Activated naive CD8-positive, alpha-beta T cell (primary cell): ENCODE data around the gene ARAP1.

ENCODE experiments used
- H3K27ac Mint-ChIP-seq: one replicate; pipeline ENCODE4 v1.8.0; 2021; ENCODE audit warnings: mixed read lengths
- H3K27me3 Mint-ChIP-seq: one replicate; pipeline ENCODE4 v1.8.0; 2021; ENCODE audit warnings: mixed read lengths
- H3K36me3 Mint-ChIP-seq: one replicate; pipeline ENCODE4 v1.8.0; 2021; ENCODE audit warnings: mixed read lengths
- H3K4me1 Mint-ChIP-seq: one replicate; pipeline ENCODE4 v1.8.0; 2021; ENCODE audit warnings: low read depth, mixed read lengths
- H3K4me3 Mint-ChIP-seq: one replicate; pipeline ENCODE4 v1.8.0; 2021; ENCODE audit warnings: mild to moderate bottlenecking, mixed read lengths
- H3K9me3 Mint-ChIP-seq: one replicate; pipeline ENCODE4 v1.8.0; 2021; ENCODE audit warnings: low read depth, mixed read lengths

Gene ARAP1

DNA sequence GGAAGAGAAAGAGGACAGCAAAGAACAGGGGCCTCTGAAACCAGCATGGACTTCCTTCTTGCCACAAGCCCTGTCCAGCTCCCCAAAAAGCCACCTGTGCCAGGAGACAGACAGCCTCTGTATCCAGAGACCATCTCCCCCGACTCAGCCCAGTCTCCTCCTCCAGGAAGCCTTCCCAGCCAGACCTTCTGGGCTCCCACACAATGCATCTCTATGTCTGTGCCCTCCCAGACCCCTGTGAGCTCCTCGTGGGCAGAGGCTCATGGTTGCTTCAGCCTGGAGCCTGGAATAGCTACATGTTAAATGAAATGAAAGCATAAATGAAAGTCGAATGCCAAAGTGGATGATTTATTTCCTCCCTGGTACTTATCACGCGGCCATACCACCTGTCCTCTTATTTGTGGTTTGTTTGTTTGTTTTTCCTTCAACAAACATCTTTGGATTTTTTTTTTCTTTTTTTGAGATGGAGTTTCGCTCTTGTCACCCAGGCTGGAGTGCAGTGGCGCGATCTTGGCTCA is 7.3 kb upstream of the ARAP1 start:
- Mint-ChIP-seq H3K27me3 (no peaks in the 10 kb centered on the region), H3K4me3 (no peak overlapping the region), H3K27ac (no peak overlapping the region), H3K36me3 (peaks cover 8% of the 10 kb centered on the region), H3K9me3 (no peaks in the 10 kb centered on the region), H3K4me1 (peaks cover 7% of the 10 kb centered on the region)

DNA sequence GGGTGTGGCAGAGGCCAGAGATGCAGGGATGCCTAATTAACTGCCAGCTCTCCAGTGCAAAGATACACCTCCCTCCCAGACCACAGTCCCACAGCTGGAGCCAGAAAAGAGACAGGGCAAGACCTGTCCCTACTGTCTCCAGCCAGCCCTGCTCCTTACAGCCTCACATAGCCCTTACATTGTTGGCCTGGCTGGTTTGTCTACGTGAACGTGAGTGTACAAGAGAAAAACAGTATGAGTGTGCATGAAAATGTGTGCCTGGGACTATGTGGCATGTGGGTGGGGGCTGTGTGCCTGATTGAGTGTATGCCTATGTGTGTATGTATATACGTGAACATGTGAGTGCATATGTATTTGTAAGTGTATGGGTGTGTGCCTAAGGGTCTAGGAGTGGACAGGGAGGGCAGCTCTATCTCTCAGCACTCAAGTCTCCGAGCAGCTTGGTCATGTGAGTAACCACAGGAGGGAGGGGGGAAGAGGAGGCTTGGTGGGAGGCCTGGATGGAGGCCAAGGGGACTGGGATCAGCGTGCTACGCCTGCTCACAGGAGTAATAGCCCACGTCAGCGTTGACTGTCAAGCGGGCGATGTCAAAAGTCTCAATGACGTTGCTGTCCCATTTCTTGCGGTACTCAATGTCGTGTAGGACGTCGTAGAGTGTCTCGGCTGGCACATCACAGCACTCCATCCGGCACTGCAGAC is 6.6 kb upstream of the ARAP1 start:
- no peaks in the 10 kb centered on the region for H3K27me3 Mint-ChIP-seq
- peaks cover 7% of the 10 kb centered on the region for H3K4me1 Mint-ChIP-seq
- H3K36me3 Mint-ChIP-seq, result peaks cover 8% of the 10 kb centered on the region
- no peak overlapping the region for H3K27ac Mint-ChIP-seq
- H3K4me3 Mint-ChIP-seq, result no peak overlapping the region
- H3K9me3 Mint-ChIP-seq, result no peaks in the 10 kb centered on the region

DNA sequence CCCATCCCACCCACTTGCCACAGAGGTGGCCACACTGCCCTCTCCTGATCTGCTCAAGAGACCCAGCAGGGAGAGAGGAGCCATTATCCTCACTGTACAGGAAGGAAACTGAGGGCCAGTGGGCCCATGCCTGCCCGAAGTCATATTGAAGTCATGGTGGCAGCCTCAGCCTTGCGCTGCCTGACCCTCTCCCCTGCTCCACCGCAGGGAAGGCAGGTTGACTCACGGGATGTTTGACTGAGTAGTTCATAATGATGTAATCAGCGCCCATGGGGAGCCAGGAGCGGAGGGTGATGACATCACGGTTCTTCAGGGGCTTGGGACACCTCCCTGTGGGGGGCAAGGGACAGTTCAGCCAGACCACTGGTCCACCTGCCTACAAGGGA is 6.1 kb upstream of the ARAP1 start:
- Mint-ChIP-seq H3K4me1 (peaks cover 7% of the 10 kb centered on the region), H3K36me3 (peaks cover 8% of the 10 kb centered on the region), H3K27me3 (no peaks in the 10 kb centered on the region), H3K27ac (no peak overlapping the region), H3K9me3 (no peaks in the 10 kb centered on the region), H3K4me3 (no peak overlapping the region)

DNA sequence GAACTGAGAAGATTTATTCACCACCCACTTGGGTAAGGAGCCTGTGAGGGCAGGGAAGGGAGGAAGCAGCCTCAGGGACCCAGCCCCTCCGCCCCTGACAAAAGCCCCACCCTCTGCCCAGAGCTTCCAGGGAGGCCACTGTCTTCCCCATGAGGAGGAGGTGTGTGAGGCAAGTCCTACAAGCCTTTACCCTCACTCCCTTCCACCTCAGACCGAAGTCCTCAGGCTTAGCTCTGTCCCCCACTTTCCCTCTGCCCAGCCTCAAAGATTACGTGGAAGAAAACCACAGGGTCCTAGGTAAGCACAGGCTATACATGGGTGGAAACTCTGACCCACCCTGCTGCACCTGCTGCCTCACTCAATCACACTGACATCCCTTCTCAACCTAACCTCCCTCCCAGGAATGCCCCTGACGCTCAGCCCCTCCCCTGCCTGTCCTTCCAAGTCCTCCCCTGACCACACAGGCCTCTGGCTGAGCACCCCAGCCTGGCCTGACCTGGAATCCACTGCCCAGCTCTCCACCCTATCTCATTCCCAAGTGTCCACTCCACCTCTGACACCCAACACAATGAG is 3.6 kb upstream of the ARAP1 start:
- H3K27ac Mint-ChIP-seq, result peak overlapping the region; percentile 5
- H3K4me1 Mint-ChIP-seq, result peaks cover 16% of the 10 kb centered on the region
- no peaks in the 10 kb centered on the region for H3K9me3 Mint-ChIP-seq
- no peak overlapping the region for H3K4me3 Mint-ChIP-seq
- H3K27me3 Mint-ChIP-seq, result no peaks in the 10 kb centered on the region
- H3K36me3 Mint-ChIP-seq, result peaks cover 8% of the 10 kb centered on the region

DNA sequence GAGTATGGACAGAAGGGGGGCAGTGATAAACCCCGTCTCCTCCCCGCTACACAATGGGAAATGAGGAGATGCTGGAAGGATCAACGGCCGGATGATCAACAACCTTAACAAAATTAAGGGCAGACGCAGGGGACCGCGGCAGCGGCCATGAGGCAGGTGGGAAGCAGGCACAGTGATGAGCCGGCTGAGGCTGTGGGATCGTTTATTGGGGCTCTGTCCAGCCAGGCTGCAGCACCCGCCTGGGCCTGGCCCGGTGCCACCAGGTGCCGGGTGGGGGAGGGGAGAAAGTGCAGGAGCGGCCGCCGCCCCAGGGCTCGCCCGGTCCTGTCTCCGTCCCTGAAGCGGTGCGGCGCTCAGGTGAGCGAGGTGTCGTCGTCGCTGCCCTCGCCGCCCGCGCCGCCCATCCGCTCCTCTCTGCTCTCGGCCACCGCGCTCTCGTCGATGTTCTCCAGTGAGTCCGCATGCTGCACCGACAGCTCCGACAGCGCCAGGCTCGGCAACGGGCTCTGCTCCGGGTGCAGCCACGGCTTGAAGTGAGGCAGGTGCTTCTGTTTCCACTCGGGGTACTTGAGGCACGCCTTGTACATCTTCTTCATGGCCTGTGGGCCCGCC is 2.4 kb upstream of the ARAP1 start:
- no peak overlapping the region for H3K4me3 Mint-ChIP-seq
- H3K4me1 Mint-ChIP-seq, result peaks cover 24% of the 10 kb centered on the region
- no peak overlapping the region for H3K27ac Mint-ChIP-seq
- H3K9me3 Mint-ChIP-seq, result no peaks in the 10 kb centered on the region
- no peaks in the 10 kb centered on the region for H3K27me3 Mint-ChIP-seq
- H3K36me3 Mint-ChIP-seq, result peaks cover 8% of the 10 kb centered on the region

DNA sequence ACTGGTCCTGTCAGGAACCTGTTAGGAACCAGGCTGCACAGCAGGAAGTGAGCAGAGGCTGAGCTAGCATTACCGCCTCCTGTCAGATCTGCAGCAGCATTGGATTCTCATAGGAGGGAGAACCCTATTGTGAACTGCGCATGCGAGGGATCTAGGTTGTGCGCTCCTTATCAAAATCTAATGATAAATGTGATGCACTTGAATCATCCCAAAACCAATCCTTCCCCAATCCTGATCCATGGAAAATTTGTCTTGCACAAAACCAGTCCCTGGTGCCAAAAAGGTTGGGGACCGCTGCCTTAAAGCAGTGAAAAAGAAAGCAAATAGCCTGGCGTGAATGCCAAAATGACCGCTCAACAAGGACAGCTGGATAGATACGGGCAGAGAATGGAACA is 1.9 kb upstream of the ARAP1 start:
- no peaks in the 10 kb centered on the region for H3K9me3 Mint-ChIP-seq
- H3K36me3 Mint-ChIP-seq, result peaks cover 8% of the 10 kb centered on the region
- peaks cover 28% of the 10 kb centered on the region for H3K4me1 Mint-ChIP-seq
- H3K27ac Mint-ChIP-seq, result no peak overlapping the region
- no peak overlapping the region for H3K4me3 Mint-ChIP-seq
- H3K27me3 Mint-ChIP-seq, result no peaks in the 10 kb centered on the region

DNA sequence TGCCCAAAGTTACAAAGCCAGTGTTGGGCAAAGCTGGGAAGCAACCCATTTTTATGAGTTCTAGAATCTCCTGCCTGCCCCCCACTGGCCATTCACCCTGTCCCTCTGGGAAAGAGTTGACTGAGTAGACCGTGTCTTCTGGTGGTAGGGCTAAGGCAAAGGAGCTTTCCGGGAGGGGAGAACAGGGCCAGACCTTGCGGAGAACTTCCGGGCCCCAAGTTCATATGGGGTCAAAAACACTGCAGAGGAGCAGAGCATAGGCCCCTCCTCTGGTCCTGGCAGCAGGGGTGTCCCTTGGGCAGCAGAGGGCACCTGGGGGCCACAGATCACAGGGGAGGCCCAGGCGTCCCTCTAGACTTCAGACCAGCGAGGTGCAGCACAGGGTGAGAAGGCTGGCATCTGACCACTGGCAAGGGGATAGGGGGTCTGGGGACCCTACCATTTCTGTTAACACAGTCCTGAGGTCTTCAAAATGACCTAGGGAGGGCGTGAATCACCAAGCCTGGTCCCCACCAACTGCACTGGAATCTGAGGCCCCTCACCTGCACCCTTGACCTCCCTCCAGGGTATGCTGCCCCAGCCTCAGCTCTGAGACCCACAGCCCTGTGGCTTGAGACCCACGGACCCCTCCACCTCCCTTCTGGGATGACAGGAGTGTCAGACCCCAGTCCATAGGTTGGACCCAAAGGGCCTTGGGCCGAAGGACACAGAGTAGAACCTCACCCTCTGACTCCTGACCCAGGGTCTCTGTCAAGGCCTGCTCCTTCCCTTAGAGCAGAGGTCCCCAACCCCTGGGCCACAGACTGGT is 1.3 kb upstream of the ARAP1 start:
- Mint-ChIP-seq H3K4me1 (peaks cover 34% of the 10 kb centered on the region), H3K27ac (no peak overlapping the region), H3K36me3 (peaks cover 6% of the 10 kb centered on the region), H3K9me3 (no peaks in the 10 kb centered on the region), H3K27me3 (no peaks in the 10 kb centered on the region), H3K4me3 (peak overlapping the region; percentile 94)

DNA sequence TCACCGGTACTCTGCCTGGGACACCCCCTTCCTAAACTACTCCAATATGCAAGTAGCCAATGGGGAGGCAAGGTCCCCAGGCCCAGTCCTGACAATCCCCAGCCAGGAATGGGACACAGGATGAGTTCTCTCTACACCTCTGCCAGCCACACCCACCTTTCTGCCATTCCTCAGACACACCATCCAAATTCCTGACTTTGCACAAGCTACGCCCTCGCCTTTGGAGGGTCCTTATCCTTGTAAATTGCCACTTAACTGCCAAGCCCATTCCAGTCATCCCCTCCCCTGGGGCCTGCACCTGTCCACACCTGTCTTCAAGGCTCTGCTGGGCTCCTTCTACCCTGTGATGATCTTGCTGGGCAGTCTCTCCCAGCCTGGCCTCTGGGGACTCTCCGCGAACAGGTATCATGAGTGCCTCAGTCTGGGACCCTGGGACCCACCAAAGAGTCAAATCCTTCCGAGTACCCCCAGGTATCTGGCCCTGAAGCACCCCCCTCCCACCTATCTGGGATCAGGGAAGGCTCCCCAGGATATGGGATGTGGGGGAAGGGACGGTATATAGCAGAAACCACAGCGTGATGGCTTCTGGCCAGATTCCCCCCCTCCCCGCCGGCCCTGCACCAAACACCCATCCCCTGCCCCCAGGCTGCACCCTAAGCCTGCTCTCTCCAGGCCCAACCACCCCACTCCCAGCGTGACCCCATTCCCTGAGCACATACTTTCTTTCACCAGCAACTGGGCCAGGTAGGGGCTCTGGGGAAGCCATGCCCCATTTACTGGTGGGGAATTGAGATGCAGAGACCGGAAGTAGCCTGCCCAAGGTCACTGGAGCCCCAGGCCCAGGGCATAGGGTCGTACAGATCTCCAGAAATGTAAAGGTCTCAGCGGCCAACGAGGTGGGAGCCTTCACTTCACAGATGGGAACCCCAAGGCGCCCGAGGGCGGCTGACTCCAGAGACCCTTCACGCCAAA is 806 bp downstream of the ARAP1 start:
- H3K27me3 Mint-ChIP-seq, result no peaks in the 10 kb centered on the region
- peaks cover 41% of the 10 kb centered on the region for H3K4me1 Mint-ChIP-seq
- no peaks in the 10 kb centered on the region for H3K36me3 Mint-ChIP-seq
- peak overlapping the region; percentile 77 for H3K27ac Mint-ChIP-seq
- peak overlapping the region; percentile 94 for H3K4me3 Mint-ChIP-seq
- H3K9me3 Mint-ChIP-seq, result no peaks in the 10 kb centered on the region

DNA sequence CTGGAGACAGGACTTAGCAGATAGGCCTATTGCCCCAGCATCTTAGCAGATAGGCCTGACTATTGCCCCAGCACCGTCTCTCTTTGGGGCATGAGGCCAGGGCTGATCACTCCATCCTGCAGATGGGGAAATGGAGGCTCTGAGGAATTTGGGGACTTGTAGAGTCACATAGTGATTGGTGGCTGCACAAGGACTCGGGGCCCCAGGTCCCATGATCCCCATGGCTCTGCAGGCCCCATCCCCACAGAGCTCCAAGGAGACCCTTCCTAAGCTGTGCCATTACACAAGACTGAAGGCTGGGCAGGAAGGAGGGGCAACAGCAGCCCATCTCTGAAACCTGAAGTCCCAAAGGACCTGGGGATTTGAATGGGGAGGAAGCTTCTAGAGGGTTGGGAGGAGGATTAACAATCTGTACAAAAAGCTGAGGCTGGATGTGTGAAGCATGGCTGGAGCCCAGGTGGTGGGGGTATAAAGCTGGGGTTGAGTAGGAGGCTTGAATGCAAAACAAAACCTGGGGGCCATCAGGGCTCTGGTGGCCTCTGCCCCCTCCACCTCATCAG is 1.6 kb downstream of the ARAP1 start:
- Mint-ChIP-seq H3K4me1 (peaks cover 41% of the 10 kb centered on the region), H3K4me3 (peak overlapping the region; percentile 94)

DNA sequence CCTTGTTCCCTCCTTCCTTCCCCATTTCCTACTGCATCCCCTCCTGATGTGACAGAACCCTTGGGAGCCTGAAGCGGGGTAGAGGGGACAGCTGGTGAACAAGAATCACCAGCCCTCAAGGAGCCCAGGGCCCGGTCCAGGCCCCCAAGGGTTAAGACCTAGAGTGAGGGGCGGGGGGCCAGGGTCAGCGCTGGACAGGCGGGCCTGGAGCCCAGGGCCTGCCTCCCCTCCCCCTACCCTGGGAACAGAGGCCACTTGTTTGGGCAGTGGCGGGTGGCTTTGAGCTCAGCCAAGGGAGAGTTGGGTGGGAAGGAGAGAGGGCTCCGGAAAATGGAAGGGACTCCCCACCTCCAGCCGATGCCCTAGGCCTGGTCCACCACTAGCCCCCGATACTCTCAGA is 2.1 kb downstream of the ARAP1 start:
- Mint-ChIP-seq H3K36me3 (no peaks in the 10 kb centered on the region), H3K4me1 (peaks cover 41% of the 10 kb centered on the region), H3K9me3 (no peaks in the 10 kb centered on the region), H3K27ac (peak overlapping the region; percentile 50), H3K4me3 (no peak overlapping the region), H3K27me3 (no peaks in the 10 kb centered on the region)

More for the DNA sequence above, 1.6 kb downstream of the ARAP1 start:
- peak overlapping the region; percentile 77 for H3K27ac Mint-ChIP-seq
- H3K27me3 Mint-ChIP-seq, result no peaks in the 10 kb centered on the region
- H3K9me3 Mint-ChIP-seq, result no peaks in the 10 kb centered on the region
- H3K36me3 Mint-ChIP-seq, result no peaks in the 10 kb centered on the region

DNA sequence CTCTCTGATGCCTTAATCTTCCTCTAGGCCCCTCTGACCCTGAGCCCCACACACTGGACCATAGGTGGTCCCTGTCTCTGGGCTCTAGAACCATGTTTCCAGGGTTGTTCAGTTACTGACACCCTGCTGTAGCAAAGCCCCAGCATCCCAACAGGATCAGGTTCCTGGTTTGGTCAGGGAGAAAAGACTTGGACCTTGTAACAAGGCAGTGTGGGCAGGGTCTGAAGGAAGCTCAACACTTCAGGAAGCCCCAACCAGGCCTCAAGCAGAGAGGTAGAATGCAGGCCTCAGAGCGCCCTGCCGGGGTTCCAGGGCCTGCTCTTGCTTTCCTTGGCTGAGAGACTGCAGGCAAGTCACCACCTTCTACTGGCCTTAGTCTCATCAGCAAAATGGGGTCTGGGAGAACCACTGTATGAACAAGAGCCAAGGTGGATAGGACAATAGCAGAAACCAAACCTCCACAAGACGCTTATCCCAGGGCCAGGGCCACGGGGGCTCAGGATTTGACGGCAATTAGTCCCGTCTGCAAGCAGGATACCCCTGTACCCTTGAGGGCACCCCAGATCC is 4.8 kb downstream of the ARAP1 start:
- Mint-ChIP-seq H3K4me1 (peaks cover 50% of the 10 kb centered on the region), H3K9me3 (no peaks in the 10 kb centered on the region), H3K36me3 (no peaks in the 10 kb centered on the region), H3K27ac (no peak overlapping the region), H3K4me3 (no peak overlapping the region), H3K27me3 (no peaks in the 10 kb centered on the region)

DNA sequence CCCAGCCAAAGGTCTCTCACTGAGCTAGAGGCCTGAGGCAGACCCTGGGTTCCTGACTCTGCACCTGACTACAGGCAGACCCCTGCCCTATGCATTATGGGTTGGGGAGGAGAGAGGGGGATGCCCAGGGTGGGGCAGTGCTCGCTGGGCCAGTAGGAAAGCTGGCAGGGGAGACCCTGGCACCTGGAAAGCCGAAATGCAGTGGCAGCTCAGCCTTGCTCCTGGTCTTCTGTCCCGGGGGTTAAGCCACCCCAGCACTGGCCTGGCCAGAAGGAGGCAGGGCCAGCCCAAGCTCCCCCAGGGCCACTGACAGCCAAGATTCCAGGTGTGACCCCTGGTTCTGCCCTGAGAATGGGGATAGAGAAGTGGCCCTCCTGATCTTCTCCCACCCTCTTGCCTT is 5.4 kb downstream of the ARAP1 start:
- Mint-ChIP-seq H3K36me3 (no peaks in the 10 kb centered on the region), H3K4me1 (peaks cover 55% of the 10 kb centered on the region), H3K9me3 (no peaks in the 10 kb centered on the region), H3K27me3 (no peaks in the 10 kb centered on the region), H3K4me3 (no peak overlapping the region), H3K27ac (no peak overlapping the region)

DNA sequence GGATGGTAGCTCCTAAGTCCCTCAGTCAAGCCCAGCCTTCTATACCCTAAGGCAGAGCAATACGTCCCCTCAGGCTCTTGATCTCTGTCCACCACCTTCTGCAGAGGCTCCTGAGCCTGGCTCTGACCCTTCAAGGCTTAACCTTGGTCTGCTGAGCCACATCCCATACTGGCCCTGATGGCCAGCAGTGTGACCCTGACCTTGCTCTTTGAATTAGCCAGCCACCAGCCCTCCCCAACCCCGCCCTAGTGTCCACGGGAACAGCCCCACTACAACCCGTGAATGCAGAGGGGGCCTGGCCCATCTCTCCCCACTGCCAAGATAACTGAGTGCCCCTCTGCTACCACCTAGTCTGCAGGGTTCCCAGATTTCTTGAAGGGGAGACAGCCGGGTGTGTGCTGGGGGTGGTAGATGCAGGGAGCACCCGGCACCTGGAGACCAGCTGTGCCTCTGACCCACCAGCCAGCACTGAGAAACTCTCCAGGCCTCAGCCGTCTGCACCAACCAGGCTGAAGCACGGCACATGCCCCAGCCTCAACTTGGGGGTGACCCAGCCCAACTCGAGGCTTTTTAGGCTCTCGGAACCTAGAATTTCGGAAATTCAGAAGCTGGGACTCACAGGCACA is 6.2 kb downstream of the ARAP1 start:
- Mint-ChIP-seq H3K36me3 (no peaks in the 10 kb centered on the region), H3K27me3 (no peaks in the 10 kb centered on the region), H3K4me1 (peaks cover 59% of the 10 kb centered on the region), H3K27ac (no peak overlapping the region), H3K9me3 (no peaks in the 10 kb centered on the region), H3K4me3 (no peak overlapping the region)
